HepG2 (cell line): ENCODE data around the gene SPNS2.

ENCODE experiments used
- CTCF ChIP-seq: sonication (generic); formaldehyde crosslinking; IDR thresholded peaks from 2 replicates; pipeline ENCODE4 v1.5.0; 2020; ENCODE audit warnings: mild to moderate bottlenecking, missing genetic modification reagents, moderate library complexity
- EP300 ChIP-seq, 3 experiments: sonication (generic) in 1 of 3; formaldehyde crosslinking in 1 of 3; IDR thresholded peaks; 2 replicates each; pipeline versions ENCODE4 v1.5.1 to v1.6.1; 2011 to 2020; ENCODE audit warnings: low read depth in 2 of 3, low read length in 2 of 3, borderline replicate concordance in 1 of 3, improper control_type of control experiment in 1 of 3, mild to moderate bottlenecking in 1 of 3, missing genetic modification reagents in 1 of 3, moderate library complexity in 1 of 3
- HDAC1 ChIP-seq: sonication (generic); formaldehyde crosslinking; IDR thresholded peaks from 2 replicates; pipeline ENCODE4 v1.5.1; 2020; ENCODE audit warnings: mild to moderate bottlenecking, missing genetic modification reagents
- KDM5A ChIP-seq: fragments of 200-600 bp; sonication (generic); IDR thresholded peaks from 2 replicates; pipeline ENCODE4 v1.7.0; 2018; ENCODE audit warnings: antibody characterized with exemption, mild to moderate bottlenecking, low read length, borderline replicate concordance
- POLR2A ChIP-seq, 2 experiments: IDR thresholded peaks; 2 replicates each; pipeline ENCODE4 v1.6.1; 2011; ENCODE audit warnings: low read depth in 2 of 2, low read length in 2 of 2, mild to moderate bottlenecking in 1 of 2, moderate library complexity in 1 of 2; ENCODE audit not compliant: insufficient read depth in 1 of 2
- REST ChIP-seq, 2 experiments: IDR thresholded peaks; 2 replicates each; pipeline ENCODE4 v1.6.1; 2011 to 2012; ENCODE audit warnings: low read length in 2 of 2, borderline replicate concordance in 1 of 2, low read depth in 1 of 2, mild to moderate bottlenecking in 1 of 2, moderate library complexity in 1 of 2
- RFX1 ChIP-seq: fragments of 450-650 bp; IDR thresholded peaks from 2 replicates; pipeline ENCODE4 v1.6.1; 2017
- SMC3 ChIP-seq: IDR thresholded peaks from 2 replicates; pipeline ENCODE4 v1.6.1; 2011; ENCODE audit warnings: low read length, improper control_type of control experiment
- SNAI1 ChIP-seq: sonication (generic); formaldehyde crosslinking; IDR thresholded peaks from 2 replicates; pipeline ENCODE4 v1.5.0; 2020; ENCODE audit warnings: mild to moderate bottlenecking, missing genetic modification reagents, borderline replicate concordance
- SOX5 ChIP-seq: IDR thresholded peaks from 2 replicates; pipeline ENCODE4 v1.6.1; 2016; ENCODE audit warnings: borderline replicate concordance
- ZNF766 ChIP-seq: sonication (generic); formaldehyde crosslinking; IDR thresholded peaks from 2 replicates; pipeline ENCODE4 v1.5.0; 2020; ENCODE audit warnings: missing genetic modification reagents, borderline replicate concordance
- ZNF780A ChIP-seq: sonication (generic); formaldehyde crosslinking; IDR thresholded peaks from 2 replicates; pipeline ENCODE4 v1.8.0; 2022; ENCODE audit warnings: mild to moderate bottlenecking, missing genetic modification reagents, moderate library complexity

GRCh38 chr17:4516735-4517134 is 18.1 kb downstream of the SPNS2 start:
- TF ChIP-seq SNAI1 (CRISPR knock-in tag) (no peak), REST (IDR thresholded peaks at IDR 0.05; ENCODE audit: borderline replicate concordance in 1 of 2, low read depth in 1 of 2, low read length in 2 of 2) (no peak), POLR2A (IDR thresholded peaks at IDR 0.05; ENCODE audit: insufficient read depth in 1 of 2, low read depth in 2 of 2, low read length in 2 of 2) (no peak), CTCF (no peak), HDAC1 (no peak), ZNF766 (CRISPR knock-in tag) (no peak), RFX1 (no peak), ZNF780A (CRISPR knock-in tag) (no peak), SOX5 (CRISPR knock-in tag) (no peak), SMC3 (no peak), EP300 (IDR thresholded peaks at IDR 0.05; ENCODE audit: low read depth in 2 of 2, low read length in 2 of 2) (no peak), EP300 (CRISPR knock-in tag; IDR thresholded peaks at IDR 0.05; ENCODE audit: borderline replicate concordance) (no peak), KDM5A (no peak)
